BLaER1 (cell line): Measurements from ENCODE around the gene COL4A2.

Experiments used
- H3K27ac ChIP-seq: shearing (Covaris generic); formaldehyde crosslinking; 2 replicates; pipeline ENCODE4 v1.8.1; 2022
- H3K27me3 ChIP-seq: shearing (Covaris generic); formaldehyde crosslinking; 2 replicates; pipeline ENCODE4 v1.8.1; 2022
- H3K36me3 ChIP-seq: shearing (Covaris generic); formaldehyde crosslinking; 2 replicates; pipeline ENCODE4 v1.8.1; 2022
- H3K4me1 ChIP-seq: shearing (Covaris generic); formaldehyde crosslinking; 2 replicates; pipeline ENCODE4 v1.8.1; 2022
- H3K4me2 ChIP-seq: shearing (Covaris generic); formaldehyde crosslinking; 2 replicates; pipeline ENCODE4 v1.8.1; 2022
- H3K4me3 ChIP-seq: shearing (Covaris generic); formaldehyde crosslinking; 2 replicates; pipeline ENCODE4 v1.8.1; 2022
- H3K9ac ChIP-seq: shearing (Covaris generic); formaldehyde crosslinking; 2 replicates; pipeline ENCODE4 v1.8.1; 2022
- H3K9me3 ChIP-seq: shearing (Covaris generic); formaldehyde crosslinking; 2 replicates; pipeline ENCODE4 v1.8.1; 2022
- H4K20me1 ChIP-seq: shearing (Covaris generic); formaldehyde crosslinking; 2 replicates; pipeline ENCODE4 v1.8.1; 2022
- Cebpa-rat ChIP-seq: shearing (Covaris generic); IDR thresholded peaks from 2 replicates; pipeline ENCODE4 v1.8.1; 2022

The COL4A2 gene

GRCh38 chr13:110369400-110369799 is 62.3 kb downstream of the COL4A2 start:
- H4K20me1 ChIP-seq: no peaks in the 10 kb centered on the region
- TF ChIP-seq Cebpa-rat: no peak
- no peak overlapping the region for H3K27ac ChIP-seq
- peaks cover 23% of the 10 kb centered on the region for H3K4me1 ChIP-seq
- H3K36me3 ChIP-seq: no peaks in the 10 kb centered on the region
- H3K4me2 ChIP-seq: no peak overlapping the region
- 0 out of 2 replicates have a peak, but pooled peaks cover 4% of the 10 kb centered on the region for H3K9me3 ChIP-seq
- H3K9ac ChIP-seq: no peak overlapping the region
- H3K27me3 ChIP-seq: no peaks in the 10 kb centered on the region
- no peak overlapping the region for H3K4me3 ChIP-seq

GRCh38 chr13:110371550-110372465 is 64.7 kb downstream of the COL4A2 start:
- Histone ChIP-seq H4K20me1 (no peaks in the 10 kb centered on the region), H3K4me2 (peak overlapping the region; percentile 68), H3K27me3 (no peaks in the 10 kb centered on the region), H3K9ac (no peak overlapping the region), H3K27ac (no peak overlapping the region), H3K4me1 (peaks cover 32% of the 10 kb centered on the region), H3K36me3 (no peaks in the 10 kb centered on the region), H3K9me3 (0 out of 2 replicates have a peak, but pooled peaks cover 4% of the 10 kb centered on the region), H3K4me3 (no peak overlapping the region)
- TF ChIP-seq Cebpa-rat: no peak

- Histone ChIP-seq H3K4me3 (no peak overlapping the region), H3K9me3 (0 out of 2 replicates have a peak, but pooled peaks cover 4% of the 10 kb centered on the region), H3K27ac (no peak overlapping the region), H4K20me1 (no peaks in the 10 kb centered on the region), H3K27me3 (no peaks in the 10 kb centered on the region), H3K9ac (no peak overlapping the region), H3K36me3 (no peaks in the 10 kb centered on the region), H3K4me1 (peaks cover 41% of the 10 kb centered on the region), H3K4me2 (peak overlapping the region; percentile 68)
- no peak for TF ChIP-seq Cebpa-rat
These were observed 65.6 kb downstream of the COL4A2 start for GRCh38 chr13:110372676-110373075.

- no peak for TF ChIP-seq Cebpa-rat
- no peak overlapping the region for H3K27ac ChIP-seq
- no peak overlapping the region for H3K4me2 ChIP-seq
- H3K36me3 ChIP-seq: no peaks in the 10 kb centered on the region
- no peaks in the 10 kb centered on the region for H3K27me3 ChIP-seq
- H3K9ac ChIP-seq: no peak overlapping the region
- H4K20me1 ChIP-seq: no peaks in the 10 kb centered on the region
- H3K4me1 ChIP-seq: peaks cover 50% of the 10 kb centered on the region
- H3K4me3 ChIP-seq: no peak overlapping the region
- H3K9me3 ChIP-seq: 0 out of 2 replicates have a peak, but pooled peaks cover 4% of the 10 kb centered on the region
These were observed 66.5 kb downstream of the COL4A2 start for GRCh38 chr13:110373617-110374016.

GRCh38 chr13:110374431-110375370 is 67.6 kb downstream of the COL4A2 start:
- Histone ChIP-seq H3K4me1 (peaks cover 61% of the 10 kb centered on the region), H3K4me2 (no peak overlapping the region), H3K4me3 (no peak overlapping the region), H3K36me3 (no peaks in the 10 kb centered on the region), H3K9me3 (0 out of 2 replicates have a peak, but pooled peaks cover 4% of the 10 kb centered on the region), H3K27me3 (no peaks in the 10 kb centered on the region), H3K27ac (no peak overlapping the region), H4K20me1 (no peaks in the 10 kb centered on the region), H3K9ac (no peak overlapping the region)
- TF ChIP-seq Cebpa-rat: no peak

- Histone ChIP-seq H3K4me2 (peak overlapping the region; percentile 52; the same call in 1 of the 2 replicates), H3K9me3 (peaks cover 4% of the 10 kb centered on the region; the same call in 1 of the 2 replicates), H3K9ac (no peak overlapping the region), H4K20me1 (no peaks in the 10 kb centered on the region), H3K4me3 (no peak overlapping the region), H3K27me3 (no peaks in the 10 kb centered on the region), H3K4me1 (peaks cover 75% of the 10 kb centered on the region), H3K27ac (no peak overlapping the region), H3K36me3 (no peaks in the 10 kb centered on the region)
- TF ChIP-seq Cebpa-rat: no peak
These were observed 69.0 kb downstream of the COL4A2 start for GRCh38 chr13:110376120-110376519.

GRCh38 chr13:110377178-110377825 is 70.2 kb downstream of the COL4A2 start:
- Histone ChIP-seq H3K4me2 (peak overlapping the region; percentile 52), H3K36me3 (no peaks in the 10 kb centered on the region), H4K20me1 (no peaks in the 10 kb centered on the region), H3K4me1 (peaks cover 76% of the 10 kb centered on the region), H3K27ac (no peak overlapping the region), H3K4me3 (no peak overlapping the region), H3K9ac (no peak overlapping the region), H3K9me3 (no peaks in the 10 kb centered on the region; the same call in 1 of the 2 replicates), H3K27me3 (no peaks in the 10 kb centered on the region)
- TF ChIP-seq Cebpa-rat: no peak

GRCh38 chr13:110377826-110378201 is 70.7 kb downstream of the COL4A2 start:
- Histone ChIP-seq H3K9ac (no peak overlapping the region), H3K4me1 (peaks cover 73% of the 10 kb centered on the region), H3K4me2 (peak overlapping the region; percentile 52), H4K20me1 (no peaks in the 10 kb centered on the region), H3K27ac (no peak overlapping the region), H3K27me3 (no peaks in the 10 kb centered on the region), H3K36me3 (no peaks in the 10 kb centered on the region), H3K4me3 (no peak overlapping the region), H3K9me3 (no peaks in the 10 kb centered on the region; the same call in 1 of the 2 replicates)
- no peak for TF ChIP-seq Cebpa-rat

GRCh38 chr13:110379358-110379757 is 72.3 kb downstream of the COL4A2 start:
- H3K9ac ChIP-seq: no peak overlapping the region
- no peak overlapping the region for H3K4me3 ChIP-seq
- H3K27me3 ChIP-seq: no peaks in the 10 kb centered on the region
- H3K4me2 ChIP-seq: peak overlapping the region; percentile 54
- peaks cover 4% of the 10 kb centered on the region; the same call in 1 of the 2 replicates for H3K9me3 ChIP-seq
- no peak overlapping the region for H3K27ac ChIP-seq
- H4K20me1 ChIP-seq: no peaks in the 10 kb centered on the region
- H3K36me3 ChIP-seq: no peaks in the 10 kb centered on the region
- TF ChIP-seq Cebpa-rat: no peak
- H3K4me1 ChIP-seq: peaks cover 74% of the 10 kb centered on the region
